HUES6 (cell line): Measurements from ENCODE around the gene MCIDAS.

Experiments used
- H3K27ac ChIP-seq: 2 replicates; pipeline ENCODE4 v1.7.0; 2013; ENCODE audit warnings: low read depth, mild to moderate bottlenecking, low read length, inconsistent platforms
- H3K27me3 ChIP-seq: 2 replicates; pipeline ENCODE4 v1.6.1; 2013; ENCODE audit warnings: low read length; ENCODE audit not compliant: control insufficient read depth, insufficient read depth
- H3K36me3 ChIP-seq: 2 replicates; pipeline ENCODE4 v1.6.1; 2013; ENCODE audit warnings: low read length; ENCODE audit not compliant: control insufficient read depth, insufficient read depth
- H3K4me1 ChIP-seq: 2 replicates; pipeline ENCODE4 v1.6.1; 2013; ENCODE audit warnings: low read length; ENCODE audit not compliant: control insufficient read depth, insufficient read depth
- H3K4me3 ChIP-seq: 2 replicates; pipeline ENCODE4 v1.5.1; 2013; ENCODE audit warnings: low read depth, low read length
- H3K9ac ChIP-seq: one replicate; pipeline ENCODE4 v1.6.1; 2013; ENCODE audit warnings: mild to moderate bottlenecking, low read length
- H3K9me3 ChIP-seq: 2 replicates; pipeline ENCODE4 v1.6.1; 2013; ENCODE audit warnings: low read depth, low read length; ENCODE audit not compliant: control insufficient read depth, insufficient read depth

The MCIDAS gene

DNA sequence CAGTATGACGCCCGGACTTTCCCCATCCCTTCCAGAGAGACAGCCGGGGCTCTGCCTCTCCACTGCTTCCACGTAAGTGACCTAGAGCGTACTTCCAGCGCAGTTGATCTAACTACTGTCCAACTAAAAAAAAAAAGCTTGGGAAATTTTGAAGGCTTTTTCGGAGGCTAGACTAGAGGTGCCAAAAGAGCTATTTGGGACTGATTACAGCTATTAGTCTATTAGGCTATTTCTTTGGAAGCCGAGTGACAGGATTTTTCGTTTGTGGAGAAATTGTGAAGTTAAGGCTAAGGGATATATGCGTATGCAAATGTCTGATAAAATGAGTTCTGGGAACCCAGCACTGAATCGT lies 4.8 kb upstream of the MCIDAS start:
- peaks cover 97% of the 10 kb centered on the region for H3K27me3 ChIP-seq
- no peaks in the 10 kb centered on the region for H3K36me3 ChIP-seq
- H3K9ac ChIP-seq = no peak overlapping the region
- H3K4me3 ChIP-seq = peak overlapping the region; percentile 65
- H3K9me3 ChIP-seq = no peaks in the 10 kb centered on the region
- peaks cover 33% of the 10 kb centered on the region for H3K4me1 ChIP-seq
- H3K27ac ChIP-seq = no peak overlapping the region

GRCh38 chr5:55231029-55231918 lies 4.2 kb upstream of the MCIDAS start:
- no peak overlapping the region for H3K9ac ChIP-seq
- H3K27ac ChIP-seq = no peak overlapping the region
- H3K36me3 ChIP-seq = no peaks in the 10 kb centered on the region
- peaks cover 33% of the 10 kb centered on the region for H3K4me1 ChIP-seq
- H3K9me3 ChIP-seq = no peaks in the 10 kb centered on the region
- H3K4me3 ChIP-seq = peak overlapping the region; percentile 65
- peaks cover 97% of the 10 kb centered on the region for H3K27me3 ChIP-seq

GRCh38 chr5:55230086-55230629 lies 3.0 kb upstream of the MCIDAS start:
- H3K4me3 ChIP-seq = no peak overlapping the region
- H3K4me1 ChIP-seq = peaks cover 33% of the 10 kb centered on the region
- H3K27ac ChIP-seq = no peak overlapping the region
- H3K36me3 ChIP-seq = no peaks in the 10 kb centered on the region
- no peak overlapping the region for H3K9ac ChIP-seq
- peaks cover 100% of the 10 kb centered on the region for H3K27me3 ChIP-seq
- no peaks in the 10 kb centered on the region for H3K9me3 ChIP-seq

DNA sequence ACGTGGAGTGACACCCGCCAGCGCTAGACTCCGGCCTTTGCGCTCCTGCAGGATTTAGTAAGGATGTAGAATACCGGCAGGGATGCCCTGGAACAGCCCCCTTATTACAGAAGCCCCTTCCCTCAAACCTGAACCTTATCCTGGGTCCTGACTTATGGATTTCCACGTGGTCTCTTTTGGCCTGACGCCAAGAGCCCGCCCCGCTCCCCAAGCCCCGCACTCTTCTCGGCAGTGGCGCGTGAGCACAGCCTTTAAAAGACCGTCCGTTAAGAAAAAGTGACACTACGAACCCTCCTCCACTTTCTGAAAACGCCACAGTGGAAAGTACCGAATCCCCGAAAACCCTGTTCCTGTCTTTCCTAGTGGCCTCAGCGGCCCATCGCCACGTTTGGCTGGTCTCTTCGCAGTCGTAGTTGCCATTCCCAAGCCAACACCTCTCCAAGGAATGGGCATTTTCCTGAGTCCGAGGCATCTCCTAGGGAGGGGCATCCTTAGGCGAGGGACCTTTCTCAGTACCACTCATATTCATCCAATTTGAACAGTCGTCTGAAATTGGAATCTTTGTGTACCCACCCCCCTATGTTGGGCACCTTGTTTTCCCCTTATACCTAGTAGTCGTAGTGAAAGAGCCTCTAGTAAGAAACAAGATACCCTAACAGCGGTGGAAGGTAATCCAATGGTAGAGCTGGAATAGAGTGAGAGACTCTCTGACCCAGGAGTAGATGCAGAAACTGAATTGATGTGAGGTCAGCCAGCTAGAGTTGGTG lies 732 bp upstream of the MCIDAS start:
- Histone ChIP-seq H3K36me3 (no peaks in the 10 kb centered on the region), H3K4me3 (peak overlapping the region; percentile 65), H3K9ac (no peak overlapping the region), H3K27ac (no peak overlapping the region), H3K9me3 (no peaks in the 10 kb centered on the region), H3K4me1 (peaks cover 28% of the 10 kb centered on the region), H3K27me3 (peaks cover 100% of the 10 kb centered on the region)

- no peaks in the 10 kb centered on the region for H3K36me3 ChIP-seq
- H3K9me3 ChIP-seq = no peaks in the 10 kb centered on the region
- peak overlapping the region; percentile 1 for H3K9ac ChIP-seq
- no peak overlapping the region for H3K27ac ChIP-seq
- peaks cover 24% of the 10 kb centered on the region for H3K4me1 ChIP-seq
- H3K4me3 ChIP-seq = peak overlapping the region; percentile 65
- peaks cover 100% of the 10 kb centered on the region for H3K27me3 ChIP-seq
Measured at GRCh38 chr5:55226027-55226933, 835 bp downstream of the MCIDAS start.

GRCh38 chr5:55225346-55225745 lies 1.8 kb downstream of the MCIDAS start:
- Histone ChIP-seq H3K36me3 (no peaks in the 10 kb centered on the region), H3K27ac (no peak overlapping the region), H3K4me1 (peaks cover 18% of the 10 kb centered on the region), H3K9ac (no peak overlapping the region), H3K9me3 (no peaks in the 10 kb centered on the region), H3K27me3 (peaks cover 100% of the 10 kb centered on the region), H3K4me3 (no peak overlapping the region)

DNA sequence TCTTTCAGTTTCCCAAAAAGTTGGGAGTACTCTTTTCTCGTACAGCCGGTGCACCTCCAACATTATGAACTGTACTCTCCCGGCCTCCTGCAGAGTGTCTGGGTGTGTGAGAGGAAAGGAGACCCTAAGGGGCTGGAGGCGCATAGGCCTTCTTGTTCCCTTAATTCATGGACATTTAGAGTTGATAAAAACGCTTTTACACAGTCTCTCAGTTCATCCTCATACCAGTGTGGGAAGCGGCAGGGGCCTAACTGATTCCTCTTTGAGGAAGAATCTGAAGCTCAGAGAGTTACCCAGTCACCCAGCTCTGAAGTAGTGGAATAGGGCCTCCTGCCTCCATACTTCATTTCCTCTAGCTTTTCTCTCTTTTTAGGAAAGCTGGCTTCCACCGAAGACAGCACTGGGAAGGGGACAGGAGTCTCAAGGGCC lies 3.3 kb downstream of the MCIDAS start:
- peaks cover 100% of the 10 kb centered on the region for H3K27me3 ChIP-seq
- peak overlapping the region; percentile 51 for H3K4me3 ChIP-seq

GRCh38 chr5:55222985-55223811 lies 3.9 kb downstream of the MCIDAS start:
- Histone ChIP-seq H3K4me3 (peak overlapping the region; percentile 51), H3K4me1 (peaks cover 18% of the 10 kb centered on the region), H3K9ac (no peak overlapping the region), H3K9me3 (no peaks in the 10 kb centered on the region), H3K36me3 (no peaks in the 10 kb centered on the region), H3K27me3 (peaks cover 99% of the 10 kb centered on the region), H3K27ac (no peak overlapping the region)

More for the DNA sequence above, 3.3 kb downstream of the MCIDAS start:
- Histone ChIP-seq H3K9ac (no peak overlapping the region), H3K27ac (no peak overlapping the region), H3K36me3 (no peaks in the 10 kb centered on the region), H3K4me1 (peaks cover 18% of the 10 kb centered on the region), H3K9me3 (no peaks in the 10 kb centered on the region)

- H3K36me3 ChIP-seq = no peaks in the 10 kb centered on the region
- H3K4me1 ChIP-seq = peaks cover 11% of the 10 kb centered on the region
- H3K4me3 ChIP-seq = peak overlapping the region; percentile 51
- H3K9ac ChIP-seq = no peak overlapping the region
- no peak overlapping the region for H3K27ac ChIP-seq
- no peaks in the 10 kb centered on the region for H3K9me3 ChIP-seq
- peaks cover 97% of the 10 kb centered on the region for H3K27me3 ChIP-seq
Measured at GRCh38 chr5:55222092-55222984, 4.8 kb downstream of the MCIDAS start.
